GM13977 (cell line): ENCODE measurements around the gene CBX8.
A peak's percentile ranks its signal among the peaks of the same experiment; 100 is the strongest.

Experiments
- DNase-seq: peaks from one replicate; pipeline ENCODE4 v3.0.0; 2012; ENCODE audit warnings: low spot score
- in situ Hi-C: fragments of 300-500 bp; cut with MboI; formaldehyde crosslinking; loops from one replicate; pipeline ENCODE4 v1.12.0; 2022; ENCODE audit warnings: low sequenced_read_pairs, low pct_unique_long_range_greater_than_20kb, mixed read lengths, inconsistent platforms; ENCODE audit not compliant: unreplicated experiment
- TF ChIP-seq, protein P1 (sequence below): IDR thresholded peaks from 2 replicates; pipeline ENCODE4 v1.5.1; 2012; ENCODE audit warnings: mild to moderate bottlenecking, control low read depth; ENCODE audit not compliant: insufficient read depth; ENCODE audit errors: extremely low read depth, missing control alignments

The CBX8 gene

DNA sequence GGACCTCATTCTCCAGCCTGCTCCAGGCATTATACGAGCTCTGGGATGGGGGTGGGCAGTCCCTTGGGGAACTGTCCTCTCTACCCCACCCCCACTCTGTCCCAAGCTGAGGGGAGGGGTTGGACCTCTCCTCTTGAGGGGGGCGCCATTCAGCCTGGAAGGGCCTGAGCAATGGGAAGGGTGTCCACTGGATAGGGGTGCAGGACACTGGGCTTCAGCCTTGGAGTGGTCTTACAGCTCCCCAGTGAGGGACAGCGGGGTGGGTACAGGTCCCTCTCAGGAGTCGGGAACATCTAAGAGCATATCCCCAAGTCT, 9.5 kb upstream of the CBX8 start:
- in situ Hi-C loops: no loop called here
- TF ChIP-seq, protein P1, sequence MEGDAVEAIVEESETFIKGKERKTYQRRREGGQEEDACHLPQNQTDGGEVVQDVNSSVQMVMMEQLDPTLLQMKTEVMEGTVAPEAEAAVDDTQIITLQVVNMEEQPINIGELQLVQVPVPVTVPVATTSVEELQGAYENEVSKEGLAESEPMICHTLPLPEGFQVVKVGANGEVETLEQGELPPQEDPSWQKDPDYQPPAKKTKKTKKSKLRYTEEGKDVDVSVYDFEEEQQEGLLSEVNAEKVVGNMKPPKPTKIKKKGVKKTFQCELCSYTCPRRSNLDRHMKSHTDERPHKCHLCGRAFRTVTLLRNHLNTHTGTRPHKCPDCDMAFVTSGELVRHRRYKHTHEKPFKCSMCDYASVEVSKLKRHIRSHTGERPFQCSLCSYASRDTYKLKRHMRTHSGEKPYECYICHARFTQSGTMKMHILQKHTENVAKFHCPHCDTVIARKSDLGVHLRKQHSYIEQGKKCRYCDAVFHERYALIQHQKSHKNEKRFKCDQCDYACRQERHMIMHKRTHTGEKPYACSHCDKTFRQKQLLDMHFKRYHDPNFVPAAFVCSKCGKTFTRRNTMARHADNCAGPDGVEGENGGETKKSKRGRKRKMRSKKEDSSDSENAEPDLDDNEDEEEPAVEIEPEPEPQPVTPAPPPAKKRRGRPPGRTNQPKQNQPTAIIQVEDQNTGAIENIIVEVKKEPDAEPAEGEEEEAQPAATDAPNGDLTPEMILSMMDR: no peak
- no peak for DNase-seq

DNA sequence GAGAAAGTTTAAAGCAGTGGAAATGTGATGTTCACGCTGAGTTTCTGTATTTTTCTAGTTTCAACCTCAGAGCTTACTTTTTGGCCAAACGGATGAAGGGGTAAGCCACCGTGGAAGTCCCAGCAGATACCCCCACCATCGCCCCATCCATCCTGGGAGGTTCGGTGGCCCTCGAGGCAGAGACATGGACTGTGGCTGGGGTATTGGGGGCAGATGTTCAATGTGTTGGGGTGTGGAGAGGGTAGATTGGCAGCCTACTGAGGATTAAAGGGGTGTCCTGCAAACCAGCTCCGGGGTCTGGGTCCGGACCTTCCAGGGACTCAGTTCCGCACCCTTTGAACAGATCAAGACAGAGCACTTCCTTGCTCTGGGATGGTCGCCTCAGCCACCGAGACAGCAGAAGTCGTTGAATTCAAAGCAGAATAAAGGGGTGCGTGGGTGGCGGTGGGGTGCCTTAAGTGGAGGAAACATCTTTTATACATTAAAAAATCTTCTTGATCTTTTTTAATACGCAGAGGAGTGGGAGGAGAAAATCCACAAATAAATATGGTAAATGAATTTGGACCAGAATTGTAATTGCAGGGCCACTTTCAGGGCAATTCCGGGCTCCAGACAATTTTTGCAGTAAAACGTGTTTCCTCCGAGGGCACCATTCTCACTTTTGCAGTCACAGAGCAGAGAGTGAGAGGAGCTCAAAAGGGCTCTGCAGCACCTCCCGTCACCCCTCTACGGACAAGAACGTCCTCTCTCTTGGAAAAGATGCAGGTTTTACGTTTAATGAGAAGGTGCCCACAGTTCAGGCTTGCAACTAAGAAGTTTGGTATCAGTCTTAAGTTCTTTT, 8.2 kb upstream of the CBX8 start:
- in situ Hi-C loops: no loop called here
- TF ChIP-seq, protein P1: no peak
- DNase-seq: no peak

DNA sequence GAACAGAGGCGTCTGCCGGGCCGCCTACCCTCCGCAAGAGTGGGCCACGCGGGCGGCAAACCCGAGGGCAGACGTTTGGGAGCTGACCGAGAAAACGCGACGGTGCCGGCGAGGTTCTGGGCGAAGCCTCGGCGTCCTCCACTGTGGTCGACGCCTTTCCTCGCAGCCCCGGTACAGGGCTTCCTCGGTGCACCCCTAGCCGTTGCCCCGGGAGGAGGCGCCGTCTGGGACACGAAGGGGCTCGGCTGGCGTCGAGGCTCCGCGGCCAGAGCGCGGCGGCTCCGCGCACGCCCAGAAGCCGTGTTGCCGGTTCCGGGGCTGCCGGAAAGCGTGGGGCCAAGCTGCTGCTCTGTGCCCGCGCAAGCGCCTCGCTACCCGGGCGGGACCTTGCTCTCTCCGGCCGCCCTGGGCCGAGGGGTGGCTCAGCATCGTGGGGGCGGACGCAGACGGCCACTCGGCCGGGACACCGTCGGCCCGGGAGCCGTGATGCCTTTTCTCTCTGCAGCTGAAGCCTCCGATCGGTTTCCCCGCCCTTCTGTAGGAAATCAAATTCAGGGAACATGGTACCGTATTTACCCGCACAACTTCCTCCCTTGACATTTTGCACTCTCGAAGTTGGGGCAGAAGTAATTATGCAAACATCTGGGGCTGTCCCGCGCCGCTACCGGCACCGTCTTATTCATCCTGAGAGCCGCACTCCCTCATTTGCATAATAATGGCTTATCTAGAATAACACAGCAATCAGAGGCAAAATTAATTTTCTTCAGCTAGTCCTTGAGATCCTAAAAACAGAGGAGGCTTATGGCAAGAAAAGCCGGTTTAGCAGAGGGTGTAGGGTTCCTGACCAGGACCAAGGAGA, 7.3 kb upstream of the CBX8 start:
- TF ChIP-seq, protein P1: no peak
- peak; percentile 85 for DNase-seq
- in situ Hi-C loops: no loop called here

DNA sequence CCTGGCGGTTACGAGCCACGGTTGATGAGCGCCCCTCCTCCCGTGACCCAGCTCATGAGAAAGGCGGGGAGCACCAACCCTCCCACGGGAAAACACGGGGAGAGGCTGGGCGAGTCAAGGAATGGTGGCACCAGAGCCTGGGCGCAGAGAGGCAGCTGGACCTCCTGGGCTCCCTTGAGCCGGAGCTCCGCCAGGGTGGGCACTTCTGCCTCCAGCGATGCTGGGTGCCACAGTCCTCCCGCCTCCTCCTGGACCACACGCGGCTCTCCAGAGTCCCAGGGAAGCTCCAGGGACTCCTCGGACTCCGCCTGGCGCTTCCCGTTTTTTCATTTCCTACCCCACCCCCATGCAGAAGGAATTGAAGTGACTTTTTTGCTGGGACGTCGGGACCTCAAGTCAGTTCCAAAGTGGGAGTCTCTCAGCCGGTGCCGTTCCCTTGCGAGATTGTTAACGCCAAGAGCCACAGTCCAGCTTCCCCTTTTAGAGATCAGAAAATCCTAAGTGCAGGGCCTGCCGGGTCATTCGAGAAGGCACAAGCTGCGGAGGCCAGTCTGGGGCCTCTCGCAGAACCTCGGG, 6.6 kb upstream of the CBX8 start:
- in situ Hi-C loops: no loop called here
- TF ChIP-seq, protein P1: no peak
- no peak for DNase-seq

DNA sequence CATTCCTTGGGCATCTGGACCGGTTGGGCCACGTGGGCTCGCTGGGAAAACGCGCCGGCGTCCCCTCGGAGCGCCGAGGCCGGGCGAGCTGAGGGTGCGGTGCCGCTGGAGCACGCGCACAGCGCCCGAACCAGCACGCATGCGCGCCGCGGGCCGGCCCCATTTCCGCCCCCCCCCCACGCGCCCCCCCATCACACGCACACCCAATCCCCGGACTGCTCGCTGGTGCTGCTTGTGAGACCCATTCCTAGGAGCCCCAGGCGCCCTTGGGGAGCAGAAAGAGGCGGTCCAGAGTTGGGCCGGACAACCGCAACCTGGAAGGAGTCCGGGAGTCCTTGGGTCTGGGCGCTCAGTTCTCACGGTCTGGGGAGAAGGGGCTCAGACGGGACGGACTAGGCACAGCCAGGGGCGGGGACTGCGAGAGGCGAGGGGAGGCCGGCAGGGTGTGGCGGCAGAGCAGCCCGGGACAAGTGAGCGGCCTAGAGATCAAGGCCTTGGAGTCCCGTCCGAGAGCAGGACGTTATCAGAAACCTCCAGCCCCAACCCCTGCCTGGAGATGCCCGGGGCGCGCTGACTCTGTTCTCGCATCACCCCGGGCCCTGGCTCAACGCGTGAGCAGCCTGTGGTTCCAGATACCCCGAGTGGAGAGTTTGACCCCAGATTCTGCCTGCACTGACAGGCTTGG, 6.0 kb upstream of the CBX8 start:
- in situ Hi-C loops: no loop called here
- TF ChIP-seq, protein P1: no peak
- DNase-seq: no peak
